Ectodermal cell (in vitro differentiated cells): ENCODE measurements around the gene BOLL.

Source experiments
- H3K27ac ChIP-seq: 2 replicates; pipeline ENCODE4 v1.7.0; 2013; ENCODE audit warnings: mild to moderate bottlenecking, low read depth, low read length; ENCODE audit not compliant: insufficient read depth, poor library complexity, severe bottlenecking
- H3K27me3 ChIP-seq: 2 replicates; pipeline ENCODE4 v1.7.0; 2013; ENCODE audit warnings: mild to moderate bottlenecking, low read length; ENCODE audit not compliant: insufficient read depth, control insufficient read depth, poor library complexity, severe bottlenecking
- H3K36me3 ChIP-seq: one replicate; pipeline ENCODE4 v1.7.0; 2013; ENCODE audit warnings: low read length; ENCODE audit not compliant: control insufficient read depth, insufficient read depth
- H3K4me1 ChIP-seq: one replicate; pipeline ENCODE4 v1.7.0; 2013; ENCODE audit warnings: low read length; ENCODE audit not compliant: control insufficient read depth, insufficient read depth
- H3K4me3 ChIP-seq: 2 replicates; pipeline ENCODE4 v1.7.0; 2013; ENCODE audit warnings: low read depth, low read length, control low read depth; ENCODE audit not compliant: insufficient read depth
- H3K9me3 ChIP-seq: 2 replicates; pipeline ENCODE4 v1.7.0; 2013; ENCODE audit warnings: mild to moderate bottlenecking, low read length, moderate library complexity; ENCODE audit not compliant: control insufficient read depth
- WGBS, 2 experiments: methylation state at CpG; one replicate each; pipeline ENCODE4 v1.1.7; 2013; ENCODE audit warnings: missing lambda C conversion rate in 2 of 2; 5-methylcytosine and 5-hydroxymethylcytosine counted together

Gene BOLL

GRCh38 chr2:197677056-197677455 lies 108.1 kb downstream of the BOLL start:
- Histone ChIP-seq H3K27me3 (no peaks in the 10 kb centered on the region), H3K4me1 (peaks cover 7% of the 10 kb centered on the region), H3K9me3 (no peaks in the 10 kb centered on the region), H3K4me3 (no peak overlapping the region), H3K27ac (no peak overlapping the region), H3K36me3 (no peaks in the 10 kb centered on the region)
- 96 to 100% methylated on average over 1 of the region's 3 CpGs for WGBS, 2 experiments
